SIG-M5 treated with dmso at 0.1 percent for 504 hours (cell line): ENCODE data around the gene PTP4A1.
"Not testable (repeated sequence)": the region's sequence is repeated elsewhere in the genome, so short reads cannot be mapped to it uniquely, and the experiment has no call there.

Experiments
- DNase-seq: peaks from one replicate; lab custom pipeline; 2025; ENCODE audit not compliant: unreplicated experiment; lab: John Stamatoyannopoulos, UW

PTP4A1 gene

DNA sequence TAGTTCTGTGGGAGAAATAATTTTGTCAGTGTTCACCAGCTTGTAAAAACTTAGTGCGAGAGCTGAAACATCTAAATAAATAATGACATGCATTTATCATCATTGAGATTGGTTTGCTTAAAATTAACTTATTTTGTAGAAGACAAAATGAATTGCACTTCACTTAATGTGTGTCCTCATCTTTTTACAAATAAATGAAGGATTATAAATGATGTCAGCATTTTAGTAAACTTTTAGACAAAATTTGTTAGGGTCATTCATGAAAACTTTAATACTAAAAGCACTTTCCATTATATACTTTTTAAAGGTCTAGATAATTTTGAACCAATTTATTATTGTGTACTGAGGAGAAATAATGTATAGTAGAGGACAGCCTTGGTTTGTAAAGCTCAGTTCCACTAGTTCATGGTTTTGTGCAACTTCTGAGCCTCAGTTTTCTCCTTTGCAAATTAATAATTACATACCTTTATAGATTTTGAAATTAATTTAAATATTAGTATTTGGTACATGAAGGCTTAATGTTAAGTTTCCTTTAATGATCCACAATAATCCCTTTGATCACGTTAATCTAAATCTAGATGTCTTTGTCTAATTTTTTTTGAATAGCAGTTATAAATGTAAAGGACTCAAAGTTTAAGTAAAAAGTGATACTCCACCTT lies 9.2 kb downstream of the PTP4A1 start:
- DNase-seq, result no peak

DNA sequence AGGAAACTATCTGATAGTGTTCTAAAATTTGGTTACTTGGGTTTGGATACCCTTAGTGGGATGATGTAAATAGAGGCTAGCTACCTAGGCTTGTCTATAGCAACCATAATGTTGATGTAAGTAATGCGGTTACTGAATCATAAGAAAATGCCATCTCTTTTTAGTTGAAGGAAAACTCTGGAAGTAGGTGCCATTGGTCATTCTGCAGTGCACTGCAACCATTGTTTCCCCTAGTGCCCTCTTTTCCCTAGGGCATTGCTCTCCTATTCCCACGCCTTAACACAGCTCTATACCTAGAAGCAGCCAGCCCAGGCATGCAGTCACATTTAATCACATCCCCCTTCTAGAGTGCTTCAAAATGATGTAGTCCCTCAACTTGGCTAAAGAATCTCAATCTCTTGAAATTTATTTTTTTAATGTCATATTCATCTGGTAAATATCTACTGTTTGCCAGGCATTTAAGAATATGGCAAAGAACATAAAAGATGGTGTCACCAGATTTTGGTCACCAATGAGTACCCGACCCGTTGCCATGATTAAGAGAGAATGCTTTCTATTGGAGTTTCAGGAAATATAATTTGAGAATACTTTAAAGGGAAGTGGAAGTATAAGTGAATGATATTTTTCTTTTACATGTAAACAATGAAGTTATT lies 10.4 kb downstream of the PTP4A1 start:
- no peak for DNase-seq

DNA sequence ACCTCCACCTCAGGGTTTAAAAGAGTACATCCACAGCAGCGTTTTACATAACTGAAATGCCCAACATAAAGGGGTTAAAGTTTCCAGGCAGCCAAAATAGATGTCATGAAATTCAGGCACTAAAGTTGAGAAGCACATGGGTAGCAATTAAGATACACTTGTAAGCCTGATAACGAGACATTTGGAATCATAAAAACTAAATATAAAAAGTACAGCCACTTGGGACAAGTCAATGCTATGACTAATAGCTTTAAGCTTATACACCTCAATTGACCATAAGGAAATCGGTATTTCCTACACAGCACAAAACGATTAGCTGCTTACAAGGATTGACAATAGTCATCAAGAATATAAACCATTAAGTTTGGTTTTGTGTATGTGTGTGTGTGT lies 11.8 kb downstream of the PTP4A1 start:
- no peak for DNase-seq

DNA sequence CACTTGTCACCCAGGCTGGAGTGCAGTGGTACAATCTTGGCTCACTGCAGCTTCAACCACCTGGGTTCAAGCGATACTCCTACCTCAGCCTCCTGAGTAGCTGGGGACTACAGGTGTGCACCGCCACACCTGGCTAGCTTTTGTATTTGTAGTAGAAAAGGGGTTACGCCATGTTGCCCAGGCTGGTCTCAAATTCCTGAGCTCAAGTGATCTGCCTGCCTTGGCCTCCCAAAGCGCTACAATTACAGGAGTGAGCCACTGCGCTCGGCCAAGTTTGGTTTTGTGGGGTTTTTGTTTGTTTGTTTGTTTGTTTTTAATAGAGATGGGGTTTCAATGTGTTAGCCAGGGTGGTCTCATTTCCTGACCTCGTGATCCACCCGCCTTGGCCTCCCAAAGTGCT lies 12.3 kb downstream of the PTP4A1 start:
- no peak for DNase-seq

DNA sequence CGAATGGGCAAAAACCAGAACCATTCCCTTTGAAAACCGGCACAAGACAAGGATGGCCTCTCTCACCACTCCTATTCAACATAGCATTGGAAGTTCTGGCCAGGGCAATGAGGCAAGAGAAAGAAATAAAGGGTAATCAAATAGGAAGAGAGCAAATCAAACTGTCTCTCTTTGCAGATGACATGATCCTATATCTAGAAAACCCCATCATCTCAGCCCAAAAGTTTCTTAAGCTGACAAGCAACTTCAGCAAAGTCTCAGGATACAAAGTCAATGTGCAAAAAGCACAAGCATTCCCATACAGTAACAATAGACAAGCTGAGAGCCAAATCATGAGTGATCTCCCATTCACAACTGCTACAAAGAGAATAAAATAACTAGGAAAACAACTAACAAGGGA lies 13.4 kb downstream of the PTP4A1 start:
- DNase-seq, result not testable (repeated sequence)

DNA sequence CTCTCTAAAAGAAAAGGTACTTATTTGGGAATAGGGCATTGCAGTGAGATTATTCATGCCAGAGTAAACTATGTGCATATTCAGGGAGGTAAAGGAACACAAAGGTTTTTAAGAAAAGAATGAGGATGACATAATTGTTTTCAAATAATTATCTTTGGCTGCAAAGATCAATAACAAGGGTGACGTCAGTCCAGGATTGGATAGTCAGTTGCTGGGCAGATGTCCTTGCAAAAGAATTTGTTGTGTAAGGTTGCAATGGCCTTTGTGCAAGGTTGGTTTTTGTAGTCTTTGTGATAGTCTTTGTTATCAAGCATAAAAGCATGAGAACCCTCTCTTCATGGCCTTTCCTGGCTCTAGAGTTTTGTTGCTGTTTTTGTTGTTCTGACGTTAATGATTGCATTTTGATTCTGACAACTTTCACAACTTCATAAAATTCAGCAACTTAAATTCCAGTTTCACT lies 17.7 kb downstream of the PTP4A1 start:
- DNase-seq, result no peak

DNA sequence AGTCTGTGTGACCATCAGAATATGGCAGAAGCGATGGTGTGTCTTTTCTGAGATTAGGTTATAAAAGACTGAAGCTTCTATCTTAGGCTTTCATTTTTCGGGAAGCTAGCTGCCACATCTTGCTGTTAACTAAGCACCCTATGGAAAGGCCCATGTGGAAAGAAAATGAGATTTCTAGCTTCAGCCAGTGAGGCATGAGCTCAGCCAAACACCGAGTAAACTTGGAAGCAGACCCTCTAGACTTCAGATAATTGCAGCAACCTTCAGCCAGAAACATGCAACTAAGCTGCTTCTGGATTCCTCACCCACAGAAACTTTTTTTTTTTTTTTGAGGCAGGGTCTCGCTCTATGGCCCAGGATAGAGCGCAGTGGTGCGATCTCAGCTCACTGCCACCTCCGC lies 20.6 kb downstream of the PTP4A1 start:
- DNase-seq, result no peak

DNA sequence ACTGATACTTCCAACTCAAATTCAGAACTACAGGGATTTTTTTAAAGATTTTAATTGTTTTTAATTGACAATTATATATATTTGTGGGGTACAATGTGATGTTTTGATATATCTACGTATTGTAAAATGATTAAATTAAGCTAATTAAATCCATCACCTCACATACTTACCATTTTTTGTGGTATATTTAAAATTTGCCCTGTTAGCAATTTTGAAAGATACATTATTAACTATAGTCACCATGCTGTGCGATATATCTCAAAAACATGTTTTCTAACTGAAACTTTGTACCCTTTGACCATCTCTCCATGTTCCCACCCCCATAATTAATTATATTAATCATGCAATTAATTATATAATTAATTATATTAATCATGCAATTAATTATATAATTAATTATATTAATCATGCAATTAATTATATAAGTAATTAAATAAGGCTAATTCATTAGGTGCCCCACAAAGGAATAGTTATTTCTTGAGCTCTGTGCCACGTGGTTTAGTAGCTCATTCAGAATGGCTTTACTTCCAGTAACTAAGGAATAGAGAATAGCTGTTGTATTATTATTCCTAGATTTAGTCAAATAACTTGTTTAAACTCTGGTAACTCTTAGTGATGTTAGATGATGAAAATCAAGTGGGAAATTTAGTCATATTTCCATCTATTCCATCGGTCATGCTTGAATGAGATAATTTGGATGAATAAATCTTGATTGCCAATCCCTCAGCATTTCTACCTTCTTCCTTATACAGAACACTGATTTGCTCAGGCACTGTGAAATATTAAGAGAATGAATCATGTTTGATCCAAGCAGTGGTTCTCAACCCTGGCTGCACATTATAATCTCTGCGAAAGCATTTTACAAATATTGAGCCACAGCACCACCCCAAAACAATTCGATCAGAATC lies 25.1 kb downstream of the PTP4A1 start:
- no peak for DNase-seq

DNA sequence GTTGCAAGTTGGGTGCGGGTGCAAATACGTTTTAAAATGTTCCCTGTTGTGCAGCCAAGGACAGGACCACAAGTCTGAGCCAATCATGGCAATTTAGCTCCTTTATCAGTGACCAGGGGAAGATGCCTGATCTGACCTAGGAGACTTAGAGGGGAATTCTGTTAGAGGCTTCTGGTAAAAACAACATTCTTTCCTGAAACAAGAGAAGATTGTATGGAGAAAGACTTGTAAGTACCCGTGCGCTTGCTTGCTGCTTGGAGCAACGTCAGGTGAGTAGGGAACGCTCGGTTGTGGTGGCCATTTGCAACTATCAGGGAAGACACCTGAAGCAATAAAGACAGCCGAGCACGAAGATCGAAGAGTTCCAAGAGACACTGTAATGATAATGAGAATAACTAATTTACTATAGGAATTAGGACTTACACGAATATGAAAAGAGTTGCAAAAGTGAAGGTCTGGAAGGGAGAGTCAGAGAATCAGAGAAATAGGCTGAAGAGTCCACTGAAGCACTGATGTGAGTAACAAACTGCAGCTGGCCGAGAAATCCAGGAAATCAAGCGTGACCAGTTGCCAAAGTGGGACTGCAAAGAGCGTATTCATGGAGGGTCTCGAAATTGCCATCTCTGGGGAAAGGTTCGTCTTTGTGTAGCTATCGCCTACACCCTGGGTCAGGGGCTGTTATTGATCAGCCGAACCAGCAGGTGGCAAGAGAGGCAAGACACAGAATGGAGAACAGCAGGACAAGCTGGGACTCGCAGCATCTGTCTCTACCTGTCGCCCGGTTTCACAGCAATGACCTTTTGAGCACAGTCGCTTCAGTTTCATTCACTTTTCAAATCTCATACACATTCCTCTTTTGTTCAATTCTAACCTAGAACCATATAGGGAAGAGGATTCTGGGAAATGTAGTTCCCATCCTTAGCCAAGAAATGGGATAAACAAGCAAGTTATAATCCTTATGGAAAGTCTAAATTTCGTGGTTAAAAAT lies 26.1 kb downstream of the PTP4A1 start:
- peak; percentile 78 for DNase-seq

DNA sequence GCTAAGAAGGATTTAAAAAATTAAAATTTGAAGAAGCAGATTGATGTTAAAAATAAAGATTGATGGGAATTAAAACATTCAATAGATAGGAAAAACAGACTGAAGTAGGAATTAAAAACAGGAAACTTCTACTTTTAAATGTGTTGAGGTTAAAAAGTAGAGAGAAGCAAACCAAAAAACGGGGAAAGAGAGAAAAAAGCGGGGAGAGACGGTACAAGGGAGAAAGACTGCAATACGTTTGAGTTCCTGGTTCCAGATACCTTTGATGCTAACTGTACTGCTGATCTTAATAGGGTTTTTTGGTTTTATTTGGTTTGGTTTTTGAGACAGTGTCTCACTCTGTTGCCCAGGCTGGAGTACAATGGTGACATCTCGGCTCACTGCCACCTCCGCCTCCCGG lies 27.0 kb downstream of the PTP4A1 start:
- DNase-seq, result no peak

DNA sequence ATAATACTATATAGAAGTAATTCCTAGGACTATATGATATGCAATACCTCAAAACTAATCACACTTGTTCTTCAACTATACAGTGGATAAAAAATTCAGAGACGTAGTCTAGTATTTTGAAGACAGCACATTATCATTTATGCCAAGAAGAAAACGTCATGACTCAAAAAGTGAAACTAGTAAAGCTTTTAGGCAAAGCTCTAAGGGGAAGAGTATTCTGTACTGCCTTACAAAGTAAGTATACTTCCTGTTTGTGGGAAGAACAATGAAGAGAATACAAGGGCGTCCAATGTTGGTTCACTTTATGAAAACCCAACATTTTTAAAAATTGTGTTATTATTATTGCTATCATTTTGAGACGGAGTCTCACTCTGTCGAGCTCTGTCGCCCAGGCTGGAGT lies 27.9 kb downstream of the PTP4A1 start:
- DNase-seq, result no peak

DNA sequence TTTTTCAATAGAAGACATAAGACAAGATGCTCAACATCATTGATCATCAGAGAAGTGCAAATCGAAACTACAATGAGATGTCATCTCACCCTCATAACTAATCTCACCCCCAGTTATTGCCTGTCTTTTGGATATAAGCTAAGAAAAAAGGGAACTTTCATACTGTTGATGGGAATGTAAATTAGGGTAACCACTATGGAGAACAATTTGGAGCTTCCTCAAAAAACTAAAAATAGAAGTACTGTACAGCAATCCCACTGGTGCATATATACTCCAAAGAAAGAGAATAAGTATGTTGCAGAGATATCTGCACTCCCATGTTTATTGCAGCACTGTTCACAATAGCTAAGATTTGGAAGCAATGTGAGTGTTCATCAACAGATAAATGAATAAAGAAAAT lies 37.0 kb downstream of the PTP4A1 start:
- no peak for DNase-seq

DNA sequence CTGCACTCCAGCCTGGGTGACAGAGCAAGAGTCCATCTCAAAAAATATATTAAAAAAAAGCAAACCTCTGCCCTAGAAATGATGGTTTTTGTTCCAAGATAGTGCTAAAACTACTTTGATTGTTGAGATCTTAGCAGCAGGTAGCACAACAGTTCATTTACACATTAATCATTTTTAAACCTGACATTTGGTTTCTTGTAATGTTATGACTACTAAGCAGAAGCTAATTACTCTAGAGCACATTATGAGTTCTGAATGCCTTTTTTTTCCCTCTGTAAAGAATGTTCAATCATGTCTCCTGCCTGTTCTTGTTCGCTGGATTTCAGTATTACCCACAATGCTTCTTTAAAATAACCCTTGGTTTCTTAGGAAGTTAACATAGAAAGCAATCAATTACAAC lies 38.7 kb downstream of the PTP4A1 start:
- no peak for DNase-seq

DNA sequence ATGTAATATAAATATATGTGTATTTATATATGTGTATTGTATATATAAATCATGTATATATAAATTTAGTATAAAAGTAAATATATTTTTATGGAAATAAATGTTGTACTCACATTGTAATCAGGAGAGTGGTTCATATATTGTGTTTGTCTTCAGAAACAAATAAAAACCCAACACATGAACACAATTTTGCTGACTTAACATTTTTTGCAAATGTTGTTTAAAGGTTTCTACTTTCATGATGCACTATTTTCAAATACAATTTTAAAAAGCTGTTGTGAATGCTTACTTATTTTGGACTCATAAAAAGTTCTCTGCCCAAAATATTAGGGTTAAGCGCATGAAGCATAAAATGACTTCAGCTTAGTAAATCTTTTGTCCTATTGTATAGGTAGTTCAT lies 39.3 kb downstream of the PTP4A1 start:
- no peak for DNase-seq

DNA sequence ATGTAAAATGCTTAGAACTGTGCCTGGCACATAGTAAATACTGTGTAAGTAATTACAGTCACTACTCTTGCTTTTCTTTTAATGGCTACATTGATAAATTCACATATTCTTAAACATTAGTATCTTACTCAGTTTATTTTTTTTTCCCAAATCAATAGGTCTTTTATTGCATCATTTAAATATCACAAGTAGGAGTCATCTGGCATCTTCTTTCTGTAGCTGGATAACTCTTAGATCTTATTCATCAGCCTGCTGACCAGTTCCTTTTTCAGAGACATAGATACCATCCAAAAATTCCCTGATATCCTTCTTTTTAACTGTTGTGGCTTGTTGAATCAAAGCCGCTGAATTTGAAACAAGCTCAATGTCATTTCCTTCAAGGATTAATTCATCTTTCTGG lies 43.3 kb downstream of the PTP4A1 start:
- DNase-seq, result no peak
